LHCN-M2 (cell line): Measurements from ENCODE around the gene MRPS11. TPM values are rescaled to one million over a fixed set of nuclear protein-coding genes. Genes with fewer than 3 reads are reported as not detected.
A peak's percentile ranks its signal among the peaks of the same experiment; 100 is the strongest.
"Not testable (repeated sequence)": the region's sequence is repeated elsewhere in the genome, so short reads cannot be mapped to it uniquely, and the experiment has no call there.

Experiments used
- DNase-seq: peaks from one replicate; pipeline ENCODE4 v3.0.0-alpha.2; 2012; ENCODE audit warnings: low read depth
- total RNA-seq: library from RNA; depleted of rRNA; stranded (reverse); fragments of >200 nt; gene quantifications from 2 replicates; pipeline ENCODE4 v1.2.3, GENCODE V29; 2014

Gene MRPS11
- total RNA-seq, 1 experiment from 2014 or later, result 49.3 TPM

GRCh38 chr15:88454867-88455810 lies 12.4 kb upstream of the MRPS11 start:
- DNase-seq, result peak; percentile 70

DNA sequence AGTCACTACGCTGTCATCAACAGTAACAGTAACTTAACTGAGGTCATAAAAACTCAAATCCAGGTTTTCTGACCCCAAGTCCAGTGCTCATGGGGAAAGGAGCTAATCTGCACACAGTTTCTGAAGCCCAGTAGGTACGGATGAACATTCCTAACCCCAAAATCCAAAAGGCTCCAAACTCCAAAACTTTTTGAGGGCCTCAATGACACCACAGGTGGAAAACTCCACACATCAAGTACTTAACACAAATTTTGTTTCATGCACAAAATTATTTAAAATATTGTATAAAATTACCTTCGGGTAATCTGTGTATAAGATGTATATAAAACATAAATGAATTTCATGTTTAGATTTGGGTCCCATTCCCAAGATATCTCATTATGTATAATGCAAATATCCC lies 10.8 kb upstream of the MRPS11 start:
- DNase-seq, result no peak

DNA sequence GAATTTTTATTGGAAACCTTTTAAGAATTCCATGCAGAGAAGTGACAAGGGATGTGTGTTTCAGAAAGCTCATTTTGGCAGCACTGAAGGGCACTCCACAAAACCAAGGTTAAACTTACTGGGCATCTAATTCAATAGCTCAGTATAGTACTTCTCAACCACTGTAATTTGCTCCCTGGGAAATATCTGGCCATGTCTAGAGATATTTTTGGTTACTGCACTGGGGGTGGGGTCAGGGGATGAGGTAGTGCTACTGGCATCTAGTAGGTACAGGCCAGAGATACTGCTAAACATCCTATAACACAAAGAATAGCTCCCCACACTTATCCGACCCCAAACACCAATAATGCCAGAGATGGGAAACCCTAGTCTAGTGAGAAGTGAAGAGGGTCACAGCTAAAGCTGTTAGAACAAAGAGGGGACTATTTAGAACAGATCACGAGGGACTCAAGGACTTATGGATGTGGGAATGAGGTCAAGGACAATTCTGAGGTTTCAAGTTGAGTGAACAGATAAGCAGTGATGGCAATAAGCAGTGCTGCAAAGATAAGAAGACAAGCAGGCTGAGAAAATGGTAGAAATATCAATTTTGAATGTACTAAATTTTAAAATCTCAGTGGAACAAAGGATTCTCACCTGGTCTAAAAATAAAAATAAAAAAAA lies 3.5 kb upstream of the MRPS11 start:
- no peak for DNase-seq

- DNase-seq, result peak; percentile 51
These were observed 1.8 kb upstream of the MRPS11 start for GRCh38 chr15:88465633-88466224.

GRCh38 chr15:88467935-88468528 lies 524 bp downstream of the MRPS11 start:
- DNase-seq, result peak; percentile 37

- DNase-seq, result not testable (repeated sequence)
These were observed 1.2 kb downstream of the MRPS11 start for GRCh38 chr15:88468721-88469120.

GRCh38 chr15:88469321-88469720 lies 1.8 kb downstream of the MRPS11 start:
- no peak for DNase-seq

DNA sequence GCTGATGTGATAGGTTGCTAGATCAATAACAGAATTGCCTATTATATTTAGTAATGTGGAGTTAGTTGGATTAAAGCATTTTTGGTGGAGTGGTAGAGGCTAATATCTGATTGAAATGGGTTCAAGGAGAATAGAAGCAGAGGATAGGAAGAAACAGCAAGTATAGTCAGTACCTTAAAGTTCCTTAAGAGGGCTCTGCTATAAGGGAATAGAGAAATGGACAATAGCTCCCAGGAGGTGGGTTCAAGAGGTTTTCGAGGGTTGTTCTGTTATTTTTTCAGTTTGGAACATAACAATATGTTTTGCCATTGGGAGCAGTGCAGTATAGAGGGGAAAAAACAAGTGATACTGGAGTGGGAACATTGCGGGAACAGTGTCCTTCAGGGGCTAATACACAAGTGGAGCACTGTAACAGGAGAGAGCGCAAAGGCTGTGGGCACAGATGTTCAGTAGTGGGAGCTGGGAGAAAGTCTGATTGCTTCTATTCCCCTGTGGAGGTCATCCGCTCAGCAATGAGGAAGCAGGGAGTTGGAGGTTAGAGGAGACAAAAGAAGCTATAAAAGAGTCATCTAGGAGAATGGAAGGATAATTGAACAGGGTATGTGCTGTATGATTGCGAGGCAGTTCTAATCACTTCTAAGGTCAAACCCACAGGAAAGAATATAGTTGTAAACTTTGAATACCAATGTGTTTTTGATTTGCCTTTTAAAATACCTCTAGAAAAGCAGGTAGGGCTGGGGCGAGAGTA lies 3.3 kb downstream of the MRPS11 start:
- DNase-seq, result no peak

GRCh38 chr15:88472225-88472624 lies 4.7 kb downstream of the MRPS11 start:
- no peak for DNase-seq

DNA sequence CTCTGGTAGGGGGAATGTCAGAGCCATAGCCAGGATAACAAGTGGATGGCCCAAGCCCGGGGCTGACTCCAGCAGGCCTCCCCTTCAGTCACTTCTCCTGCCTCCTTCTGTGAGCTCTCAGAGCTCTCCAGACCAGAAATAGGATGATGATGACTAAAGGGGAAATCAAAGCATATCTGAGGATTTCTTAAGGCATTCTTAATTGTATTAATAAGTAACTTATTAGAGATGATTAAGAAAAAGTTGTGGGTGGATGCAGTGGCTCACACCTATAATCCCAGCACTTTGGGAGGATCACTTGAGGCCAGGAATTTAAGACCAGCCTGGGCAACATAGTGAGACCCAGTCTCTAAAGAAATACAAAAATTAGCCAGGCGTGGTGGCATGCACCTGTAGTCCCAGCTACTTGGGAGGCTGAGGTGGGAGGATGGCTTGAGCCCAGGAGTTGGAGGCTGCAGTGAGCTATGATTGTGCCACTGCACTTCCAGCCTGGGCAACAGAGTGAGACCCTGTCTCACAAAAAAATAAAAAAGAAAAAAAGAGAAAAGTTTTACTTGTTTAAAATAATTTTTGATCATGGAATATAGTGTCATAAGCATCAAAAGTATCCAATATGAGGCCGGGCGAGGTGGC lies 6.3 kb downstream of the MRPS11 start:
- not testable (repeated sequence) for DNase-seq

DNA sequence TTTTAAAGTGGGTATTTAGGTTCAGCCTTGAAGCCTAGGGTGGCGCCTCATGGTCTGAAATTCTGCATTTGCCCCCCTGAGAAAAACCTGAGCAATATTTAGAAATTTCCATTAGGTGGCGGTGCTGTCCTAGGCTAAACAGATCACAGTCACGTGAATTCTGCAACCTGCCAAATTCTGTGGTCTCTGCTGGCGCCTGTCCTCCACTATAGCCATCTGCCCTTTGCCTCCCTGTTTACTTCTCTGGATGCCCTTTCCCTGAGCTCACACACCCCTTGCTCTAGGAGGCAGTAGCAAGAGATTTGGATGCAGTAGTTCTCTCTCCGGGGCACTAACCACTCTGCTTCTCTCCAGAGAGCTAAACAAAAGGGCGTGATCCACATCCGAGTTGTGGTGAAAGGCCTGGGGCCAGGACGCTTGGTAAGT lies 9.1 kb downstream of the MRPS11 start:
- DNase-seq, result peak; percentile 40

DNA sequence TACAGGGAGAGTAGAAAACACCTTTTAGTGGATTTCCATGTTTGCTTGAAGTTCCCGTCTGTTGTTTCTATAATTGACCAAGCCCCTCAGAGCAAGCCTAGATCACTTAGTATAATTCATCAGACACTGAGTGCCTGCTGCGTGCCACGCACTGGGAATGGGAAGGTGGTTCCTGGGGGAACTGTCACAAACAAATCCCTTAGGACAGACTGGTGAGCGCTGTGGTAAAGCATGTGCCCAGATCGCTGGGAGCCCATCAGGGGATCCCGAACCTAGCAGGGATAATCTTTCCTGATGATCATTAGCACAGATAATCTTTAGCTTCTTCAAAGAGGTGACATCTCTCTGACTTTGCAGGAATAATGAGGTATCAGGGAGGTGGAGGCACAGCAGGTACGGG lies 9.6 kb downstream of the MRPS11 start:
- no peak for DNase-seq

- DNase-seq, result no peak
These were observed 10.4 kb downstream of the MRPS11 start for GRCh38 chr15:88477904-88478303.

GRCh38 chr15:88479169-88479568 lies 11.7 kb downstream of the MRPS11 start:
- DNase-seq, result no peak

- no peak for DNase-seq
These were observed 13.5 kb downstream of the MRPS11 start for GRCh38 chr15:88480981-88481380.

- DNase-seq, result no peak
These were observed 14.8 kb downstream of the MRPS11 start for GRCh38 chr15:88482263-88482662.

DNA sequence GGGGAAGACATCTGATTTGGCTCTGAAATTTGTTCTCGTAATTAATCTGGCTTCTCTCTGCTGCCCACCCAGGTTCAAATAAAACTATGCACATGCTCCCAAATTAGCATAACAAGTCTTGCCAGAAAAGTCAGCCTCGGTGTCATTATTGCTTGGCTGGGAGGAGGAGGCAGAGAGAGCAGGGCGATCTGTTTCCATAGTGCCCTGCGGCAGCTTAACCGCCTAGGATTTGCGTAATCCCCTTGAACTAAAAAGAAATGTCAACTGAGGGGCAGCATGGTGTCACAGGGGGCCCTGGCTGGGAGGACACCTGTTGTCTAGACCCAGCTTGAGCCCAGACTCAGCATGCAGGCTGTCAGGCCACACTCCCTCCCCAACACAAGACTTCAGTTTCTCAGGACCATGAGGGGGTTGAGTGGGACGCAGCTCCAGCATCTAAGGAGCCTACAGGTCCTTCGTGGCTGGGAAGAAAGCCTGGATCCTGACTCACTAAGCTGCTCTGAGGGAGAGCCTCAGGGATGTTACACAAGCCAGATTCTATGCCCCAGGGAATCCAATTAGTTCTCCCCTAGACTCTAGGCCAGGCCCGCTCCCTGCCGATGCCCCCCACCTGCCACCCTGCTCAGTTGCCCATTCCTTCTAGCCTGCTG lies 17.3 kb downstream of the MRPS11 start:
- peak; percentile 25 for DNase-seq

DNA sequence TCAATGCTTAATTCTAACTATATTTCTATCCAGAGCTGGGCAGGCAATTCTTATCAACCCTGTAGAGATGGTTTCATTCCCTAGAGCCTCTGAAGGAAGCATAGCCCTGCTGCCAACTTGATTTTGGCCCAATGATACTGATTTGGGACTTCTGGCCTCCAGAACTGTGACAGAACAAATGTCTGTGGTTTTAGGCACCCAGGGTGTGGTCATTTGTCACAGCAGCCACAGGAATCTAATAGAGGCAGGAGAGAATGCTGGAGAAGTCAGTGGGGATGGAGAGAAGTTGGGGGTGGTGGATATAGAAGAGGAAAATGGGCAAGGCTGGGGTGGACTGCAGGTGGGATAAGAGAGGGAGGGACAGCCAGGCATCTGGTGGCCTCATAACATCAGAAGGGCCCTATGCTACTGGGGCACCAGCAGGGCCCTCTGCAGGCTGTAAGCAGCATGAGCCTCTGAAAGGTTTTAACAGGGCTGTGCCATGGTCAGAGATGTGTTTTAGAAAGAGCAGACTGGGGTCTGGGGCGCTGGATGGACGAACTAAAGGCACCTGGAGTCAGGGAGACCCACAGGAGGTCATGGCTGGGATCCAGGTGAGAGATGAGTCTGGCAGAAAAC lies 19.8 kb downstream of the MRPS11 start:
- DNase-seq, result no peak

DNA sequence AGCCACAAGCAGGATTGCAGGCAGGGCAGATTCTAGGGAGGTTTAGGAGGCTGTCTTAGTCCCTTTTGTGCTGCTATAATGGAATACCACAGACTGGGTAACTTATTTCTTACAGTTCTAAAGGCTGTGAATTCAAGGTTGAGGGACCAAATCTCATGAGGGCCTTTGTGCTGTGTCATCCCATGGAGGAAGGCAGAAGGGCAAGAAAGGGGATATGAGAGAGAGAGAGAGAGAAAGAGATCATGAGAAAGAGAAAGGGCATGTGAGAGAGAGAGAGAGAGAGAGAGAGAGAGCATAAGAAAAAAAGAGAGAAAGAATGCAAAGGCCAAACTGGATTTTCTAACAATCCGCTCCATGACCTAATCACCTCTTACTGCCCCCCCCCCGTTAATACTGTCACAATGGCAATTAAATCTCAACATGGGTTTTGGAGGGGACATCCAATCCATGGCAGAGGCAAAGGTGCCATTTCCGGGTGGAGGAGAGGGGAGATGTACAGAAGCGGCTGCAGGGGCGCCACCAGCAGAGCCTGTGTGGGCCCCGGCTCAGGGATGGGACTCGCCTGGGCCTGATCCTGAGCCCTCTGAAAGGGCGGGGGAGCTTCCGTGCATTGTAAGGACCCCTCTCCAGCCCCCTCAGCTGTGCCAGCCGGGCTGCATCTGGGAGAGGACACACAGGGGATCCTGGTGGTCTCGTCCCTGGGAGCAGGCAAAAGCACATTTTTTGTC lies 20.5 kb downstream of the MRPS11 start:
- DNase-seq, result no peak
